H1 (cell line): Measurements from ENCODE around the gene ARMC12.

Experiments used
- CHD1 ChIP-seq: IDR thresholded peaks from 2 replicates; pipeline ENCODE4 v1.6.1; 2012; ENCODE audit warnings: low read depth, low read length, improper control_type of control experiment
- CTCF ChIP-seq, 3 experiments: IDR thresholded peaks; 1 replicate in 2 of 3; 2 replicates in 1 of 3; pipeline versions ENCODE4 v1.5.1 to v1.6.1; 2011; ENCODE audit warnings: low read length in 3 of 3, mild to moderate bottlenecking in 3 of 3, inconsistent platforms in 2 of 3, low read depth in 1 of 3, moderate library complexity in 1 of 3; ENCODE audit not compliant: insufficient read depth in 1 of 3; ENCODE audit errors: control extremely low read depth in 1 of 3
- FOSL1 ChIP-seq: IDR thresholded peaks from 2 replicates; pipeline ENCODE4 v1.6.1; 2011; ENCODE audit warnings: mild to moderate bottlenecking, low read depth, low read length, moderate library complexity; ENCODE audit not compliant: insufficient read depth
- KDM5A ChIP-seq: fragments of 200-600 bp; IDR thresholded peaks from 2 replicates; pipeline ENCODE4 v1.7.1; 2012; ENCODE audit warnings: mild to moderate bottlenecking, low read length, inconsistent platforms, mixed read lengths
- POLR2A ChIP-seq, 2 experiments: IDR thresholded peaks; 1 replicate in 1 of 2; 2 replicates in 1 of 2; pipeline ENCODE4 v1.6.1; 2011; ENCODE audit warnings: low read depth in 2 of 2, low read length in 2 of 2, mild to moderate bottlenecking in 2 of 2; ENCODE audit errors: control extremely low read depth in 1 of 2
- POLR2AphosphoS5 ChIP-seq: IDR thresholded peaks from 2 replicates; pipeline ENCODE4 v1.6.1; 2011; ENCODE audit warnings: low read depth, low read length
- RNF2 ChIP-seq: fragments of 200-900, 300-1000 bp; sonication (generic); IDR thresholded peaks from 2 replicates; pipeline ENCODE4 v1.7.1; 2016; ENCODE audit warnings: borderline replicate concordance, low read depth, mild to moderate bottlenecking, antibody characterized with exemption, low read length; ENCODE audit not compliant: poor library complexity, severe bottlenecking; ENCODE audit errors: missing control alignments
- SP2 ChIP-seq: IDR thresholded peaks from 2 replicates; pipeline ENCODE4 v1.6.1; 2012; ENCODE audit warnings: mild to moderate bottlenecking, low read length, inconsistent platforms
- SRF ChIP-seq: IDR thresholded peaks from 2 replicates; pipeline ENCODE4 v1.6.1; 2011; ENCODE audit warnings: mild to moderate bottlenecking, low read depth, low read length, moderate library complexity
- TEAD4 ChIP-seq: IDR thresholded peaks from 2 replicates; pipeline ENCODE4 v1.6.1; 2012; ENCODE audit warnings: low read depth, low read length, inconsistent platforms, mixed read lengths

GRCh38 chr6:35710241-35710847 is 26.5 kb upstream of the ARMC12 start:
- TF ChIP-seq SRF (no peak), POLR2A (IDR thresholded peaks at IDR 0.05; ENCODE audit: control extremely low read depth in 1 of 2, low read depth in 2 of 2, low read length in 2 of 2) (no peak), CTCF (IDR thresholded peaks at IDR 0.05; ENCODE audit: control extremely low read depth in 1 of 3, insufficient read depth in 1 of 3, low read depth in 1 of 3, low read length in 3 of 3) (no peak), KDM5A (no peak), TEAD4 (no peak), CHD1 (no peak), SP2 (no peak), RNF2 (no peak), POLR2AphosphoS5 (no peak), FOSL1 (no peak)
